Body of pancreas (tissue), 4 donors: ENCODE data around the gene ETV3.
A peak's percentile ranks its signal among the peaks of the same experiment; 100 is the strongest.

Source experiments
- CTCF ChIP-seq, 7 experiments: fragments of 450-650 bp in 4 of 7; fragments of 200-600 bp in 3 of 7; sonication (generic) in 3 of 7; IDR thresholded peaks; one replicate each; pipeline ENCODE4 v1.5.1; 2016 to 2019; ENCODE audit warnings: antibody characterized with exemption in 7 of 7
- POLR2A ChIP-seq, 3 donors: fragments of 450-650 bp; IDR thresholded peaks; one replicate each; pipeline ENCODE4 v1.6.1; 2016; ENCODE audit warnings: antibody characterized with exemption in 3 of 3, mild to moderate bottlenecking in 2 of 3

- TF ChIP-seq CTCF (IDR thresholded peaks at IDR 0.05) (peak; percentile 45 to 71 (median 61)), POLR2A (IDR thresholded peaks at IDR 0.05) (no peak)
These were observed 64.1 kb downstream of the ETV3 start for GRCh38 chr1:157073944-157074685.
